OCI-LY1 (cell line): ENCODE results near the gene ITGA1.

Experiments used
- H2AFZ ChIP-seq: fragments of 200-600 bp; sonication (generic), shearing (Covaris generic); 2 replicates; pipeline ENCODE4 v1.6.0; 2014; ENCODE audit warnings: antibody characterized with exemption, mild to moderate bottlenecking, low read length
- H3F3A ChIP-seq: fragments of 200-600 bp; sonication (generic), shearing (Covaris generic); 2 replicates; pipeline ENCODE4 v1.6.0; 2014; ENCODE audit warnings: mild to moderate bottlenecking, antibody characterized with exemption, low read length, moderate library complexity; ENCODE audit not compliant: insufficient read depth
- H3K27ac ChIP-seq: fragments of 200-600 bp; sonication (generic); 2 replicates; pipeline ENCODE4 v1.5.1; 2014; ENCODE audit warnings: low read length, mixed run types, mild to moderate bottlenecking, low read depth; ENCODE audit not compliant: poor library complexity, severe bottlenecking
- H3K27me3 ChIP-seq: fragments of 200-600 bp; sonication (generic); 2 replicates; pipeline ENCODE4 v1.6.0; 2014; ENCODE audit warnings: antibody characterized with exemption, mild to moderate bottlenecking, low read length, moderate library complexity; ENCODE audit not compliant: insufficient read depth
- H3K36me3 ChIP-seq: fragments of 200-600 bp; sonication (generic); 2 replicates; pipeline ENCODE4 v1.6.1; 2014; ENCODE audit warnings: mild to moderate bottlenecking, antibody characterized with exemption, low read length, moderate library complexity, mixed read lengths; ENCODE audit not compliant: insufficient read depth
- H3K4me1 ChIP-seq: fragments of 200-600 bp; sonication (generic); 2 replicates; pipeline ENCODE4 v1.5.1; 2014; ENCODE audit warnings: mild to moderate bottlenecking, low read length, moderate library complexity; ENCODE audit not compliant: insufficient read depth, severe bottlenecking
- H3K4me2 ChIP-seq: fragments of 200-600 bp; sonication (generic), shearing (Covaris generic); 2 replicates; pipeline ENCODE4 v1.6.1; 2014; ENCODE audit warnings: low read length
- H3K4me3 ChIP-seq: fragments of 200-600 bp; sonication (generic); 2 replicates; pipeline ENCODE4 v1.5.1; 2014; ENCODE audit warnings: low read length, low read depth, mild to moderate bottlenecking, mixed read lengths; ENCODE audit not compliant: poor library complexity, severe bottlenecking
- H3K79me2 ChIP-seq: fragments of 200-600 bp; shearing (Covaris generic); 2 replicates; pipeline ENCODE4 v1.6.1; 2016; ENCODE audit warnings: mixed run types, low read length, mixed read lengths; ENCODE audit not compliant: insufficient read depth
- H3K9ac ChIP-seq: fragments of 200-600 bp; sonication (generic), shearing (Covaris generic); 2 replicates; pipeline ENCODE4 v1.6.1; 2014; ENCODE audit warnings: mild to moderate bottlenecking, low read length, mixed read lengths
- H3K9me2 ChIP-seq: fragments of 200-600 bp; sonication (generic), shearing (Covaris generic); 2 replicates; pipeline ENCODE4 v1.6.1; 2014; ENCODE audit warnings: low read depth, mild to moderate bottlenecking, low read length, mixed read lengths
- H3K9me3 ChIP-seq: fragments of 200-600 bp; shearing (Covaris generic); 2 replicates; pipeline ENCODE4 v1.6.1; 2014; ENCODE audit warnings: low read length, mixed read lengths
- H4K20me1 ChIP-seq: fragments of 200-600 bp; sonication (generic), shearing (Covaris generic); 2 replicates; pipeline ENCODE4 v1.6.0; 2016; ENCODE audit warnings: mild to moderate bottlenecking, low read length; ENCODE audit not compliant: insufficient read depth
- CTCF ChIP-seq: fragments of 200-600 bp; sonication (generic), shearing (Covaris generic); IDR thresholded peaks from 2 replicates; pipeline ENCODE4 v1.5.1; 2017; ENCODE audit warnings: mild to moderate bottlenecking, antibody characterized with exemption, low read length, moderate library complexity, mixed read lengths
- EZH2 ChIP-seq: fragments of 200-600 bp; sonication (generic), shearing (Covaris generic); IDR thresholded peaks from 2 replicates; pipeline ENCODE4 v1.8.0; 2017; ENCODE audit warnings: borderline replicate concordance, mixed run types, mild to moderate bottlenecking, antibody characterized with exemption, low read length, moderate library complexity, mixed read lengths

The ITGA1 gene

GRCh38 chr5:52827815-52828214, 40.1 kb downstream of the ITGA1 start:
- H3K79me2 ChIP-seq = no peaks in the 10 kb centered on the region
- H3F3A ChIP-seq = no peaks in the 10 kb centered on the region
- H3K9me3 ChIP-seq = no peaks in the 10 kb centered on the region
- H3K36me3 ChIP-seq = no peaks in the 10 kb centered on the region
- no peak overlapping the region for H3K27ac ChIP-seq
- H3K9me2 ChIP-seq = no peaks in the 10 kb centered on the region
- no peak overlapping the region for H3K9ac ChIP-seq
- H3K4me2 ChIP-seq = no peak overlapping the region
- no peak overlapping the region for H3K4me3 ChIP-seq
- no peaks in the 10 kb centered on the region for H3K27me3 ChIP-seq
- H4K20me1 ChIP-seq = no peaks in the 10 kb centered on the region
- no peaks in the 10 kb centered on the region for H3K4me1 ChIP-seq
- no peak overlapping the region for H2AFZ ChIP-seq
- TF ChIP-seq EZH2 (no peak), CTCF (no peak)

- Histone ChIP-seq H3K9ac (no peak overlapping the region), H3K9me3 (no peaks in the 10 kb centered on the region), H3K79me2 (no peaks in the 10 kb centered on the region), H3K4me3 (no peak overlapping the region), H2AFZ (no peak overlapping the region), H3K36me3 (no peaks in the 10 kb centered on the region), H3K4me2 (no peak overlapping the region), H3K27ac (no peak overlapping the region), H3K27me3 (no peaks in the 10 kb centered on the region), H3F3A (no peaks in the 10 kb centered on the region), H3K4me1 (no peaks in the 10 kb centered on the region), H3K9me2 (no peaks in the 10 kb centered on the region), H4K20me1 (no peaks in the 10 kb centered on the region)
- TF ChIP-seq CTCF (no peak), EZH2 (no peak)
Observed at GRCh38 chr5:52829664-52830063, 41.9 kb downstream of the ITGA1 start.

- Histone ChIP-seq H3K4me3 (no peak overlapping the region), H3K9me2 (no peaks in the 10 kb centered on the region), H3K4me1 (no peaks in the 10 kb centered on the region), H4K20me1 (no peaks in the 10 kb centered on the region), H3K36me3 (no peaks in the 10 kb centered on the region), H3F3A (no peaks in the 10 kb centered on the region), H3K9me3 (no peaks in the 10 kb centered on the region), H3K79me2 (no peaks in the 10 kb centered on the region), H3K9ac (no peak overlapping the region), H2AFZ (no peak overlapping the region), H3K27me3 (no peaks in the 10 kb centered on the region), H3K4me2 (no peak overlapping the region), H3K27ac (no peak overlapping the region)
- TF ChIP-seq EZH2 = no peak
- TF ChIP-seq CTCF = no peak
Observed at GRCh38 chr5:52830650-52831049, 42.9 kb downstream of the ITGA1 start.
